GM21825 (cell line): Measurements from ENCODE around the gene PTPN18.

Experiments
- ATAC-seq: cut with Tn5 transposase; IDR thresholded peaks from one replicate; pipeline ENCODE4 v1.9.1; 2021; ENCODE audit warnings: mild to moderate bottlenecking, moderate library complexity; ENCODE audit not compliant: unreplicated experiment

Gene PTPN18

DNA sequence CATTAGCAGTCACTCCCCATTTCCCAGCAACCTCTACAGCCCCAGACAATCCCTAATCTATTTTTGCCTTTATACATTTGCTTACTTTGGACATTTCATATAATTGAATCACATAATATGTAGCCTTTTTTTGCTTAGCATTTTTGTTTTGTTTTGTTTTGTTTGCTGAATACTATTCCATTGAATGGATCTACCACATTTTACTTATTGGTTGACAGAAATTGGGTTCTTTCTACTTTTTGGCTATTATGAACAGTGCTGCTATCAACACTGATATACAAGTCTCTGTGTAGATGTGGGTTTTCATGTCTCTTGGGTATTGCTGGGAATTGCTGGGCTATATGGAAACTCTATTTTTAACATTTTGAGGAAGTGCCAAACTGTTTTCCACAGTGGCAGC, 7.6 kb downstream of the PTPN18 start:
- no peak for ATAC-seq

DNA sequence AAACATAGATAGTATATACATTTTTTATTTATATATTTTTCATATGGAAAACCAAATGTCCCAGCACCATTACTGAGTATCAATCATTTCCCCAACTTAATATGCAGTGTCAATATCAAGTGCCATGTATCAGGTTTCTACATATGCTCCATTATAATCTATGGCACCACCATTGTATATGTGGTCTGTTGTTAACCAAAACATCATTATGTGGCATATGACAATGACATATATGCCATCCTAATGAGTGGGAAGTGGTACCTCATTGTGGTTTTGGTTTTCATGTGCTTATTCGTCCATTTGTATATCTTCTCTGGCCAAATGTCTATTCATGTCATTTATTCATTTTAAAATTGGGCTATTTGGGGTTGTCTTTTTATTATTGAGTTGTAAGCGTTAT, 9.2 kb downstream of the PTPN18 start:
- no peak for ATAC-seq

DNA sequence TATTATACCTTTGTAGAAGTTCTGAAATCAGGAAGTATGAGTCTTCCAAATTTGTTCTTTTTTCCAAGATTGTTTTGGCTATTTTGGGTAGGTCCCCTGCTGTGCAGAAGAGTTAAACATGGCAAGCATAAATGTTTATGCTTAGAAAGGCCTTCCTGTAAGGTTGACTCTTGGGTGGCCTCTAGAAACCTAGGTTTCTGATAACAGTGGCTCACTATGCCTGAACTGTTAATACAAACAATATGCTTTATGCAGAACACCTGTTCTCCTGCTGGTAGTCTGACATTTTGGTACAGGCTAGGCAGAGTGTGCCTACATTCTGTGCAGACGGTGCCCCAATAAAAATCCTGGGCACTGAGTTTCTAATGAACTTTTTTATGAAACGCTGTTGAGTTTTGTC, 10.1 kb downstream of the PTPN18 start:
- no peak for ATAC-seq

DNA sequence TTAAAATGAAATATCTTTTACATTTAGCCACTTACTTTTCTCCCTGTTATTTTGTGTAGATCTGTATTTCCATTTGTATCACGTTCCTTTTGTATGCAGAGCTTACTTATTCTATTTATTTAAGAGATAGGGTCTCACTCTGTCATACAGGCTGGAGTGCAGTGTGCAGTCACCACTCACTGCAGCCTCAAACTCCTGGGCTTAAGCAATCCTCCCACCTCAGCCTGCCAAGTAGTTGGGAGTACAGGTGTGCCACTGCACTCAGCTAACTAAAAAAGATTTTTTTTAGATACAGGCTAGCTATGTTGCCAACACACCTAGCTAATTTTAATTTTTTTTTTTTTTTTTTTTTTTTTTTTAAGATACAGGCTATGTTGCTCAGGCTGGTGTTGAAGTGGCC, 10.9 kb downstream of the PTPN18 start:
- ATAC-seq: no peak

DNA sequence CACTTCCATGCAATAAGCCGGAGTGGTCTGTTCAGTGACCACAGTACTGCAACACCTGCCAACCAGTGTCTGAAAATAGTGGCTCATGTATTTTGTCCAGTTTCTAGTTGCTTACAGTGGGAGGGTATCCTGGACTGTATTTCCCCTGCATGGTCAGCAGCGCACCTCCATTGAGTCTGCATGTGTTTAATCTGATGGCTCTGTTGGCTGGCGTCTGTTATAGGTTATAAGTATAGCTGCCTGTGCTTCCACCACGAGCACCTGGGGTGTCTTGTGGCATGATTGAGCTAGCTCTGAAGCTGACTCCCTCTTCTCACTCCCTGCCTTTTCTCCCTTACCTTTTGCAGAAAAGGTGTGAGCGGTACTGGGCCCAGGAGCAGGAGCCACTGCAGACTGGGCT, 12.9 kb downstream of the PTPN18 start:
- ATAC-seq: no peak

DNA sequence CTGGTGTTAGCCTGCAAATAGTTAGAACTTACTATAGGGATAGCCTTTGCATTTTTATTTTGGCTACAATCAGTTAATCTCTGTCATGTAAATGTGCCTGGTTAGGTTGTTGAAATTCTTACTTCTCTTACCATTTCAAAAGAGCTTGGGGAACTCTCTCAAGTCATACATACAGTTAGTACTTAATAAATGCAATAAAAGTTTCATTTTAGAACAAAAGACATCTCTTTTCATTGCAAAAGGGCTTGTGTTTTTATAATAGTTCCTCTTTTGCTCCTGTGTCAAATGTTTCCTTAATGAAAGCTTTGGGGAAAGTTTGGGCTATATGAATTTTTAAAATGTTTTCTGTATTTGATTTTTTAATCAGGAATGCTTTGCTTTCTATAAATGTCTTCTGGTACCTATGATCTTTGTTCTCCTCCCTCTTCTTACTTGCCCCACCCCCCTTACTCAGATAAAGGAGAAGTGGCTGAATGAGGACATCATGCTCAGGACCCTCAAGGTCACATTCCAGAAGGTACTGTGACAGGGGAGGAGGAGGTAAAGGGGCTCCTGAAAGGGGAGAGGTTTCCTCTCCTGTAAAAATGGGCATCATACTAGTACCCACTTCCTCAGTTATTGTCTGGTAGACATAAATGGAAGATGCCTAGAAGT, 13.6 kb downstream of the PTPN18 start:
- no peak for ATAC-seq

DNA sequence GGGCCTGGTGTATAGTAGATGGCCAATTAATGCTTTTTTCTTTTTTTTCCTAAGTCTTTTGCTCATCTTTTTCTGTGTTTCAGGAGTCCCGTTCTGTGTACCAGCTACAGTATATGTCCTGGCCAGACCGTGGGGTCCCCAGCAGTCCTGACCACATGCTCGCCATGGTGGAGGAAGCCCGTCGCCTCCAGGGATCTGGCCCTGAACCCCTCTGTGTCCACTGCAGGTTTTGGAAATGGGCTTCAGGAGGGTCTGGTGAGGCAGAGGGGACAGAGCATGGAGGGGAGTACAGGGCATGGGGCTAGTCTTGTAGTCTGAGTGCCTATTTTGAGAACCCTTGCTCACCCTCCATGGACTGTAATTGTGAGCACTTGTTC, 14.1 kb downstream of the PTPN18 start:
- no peak for ATAC-seq

DNA sequence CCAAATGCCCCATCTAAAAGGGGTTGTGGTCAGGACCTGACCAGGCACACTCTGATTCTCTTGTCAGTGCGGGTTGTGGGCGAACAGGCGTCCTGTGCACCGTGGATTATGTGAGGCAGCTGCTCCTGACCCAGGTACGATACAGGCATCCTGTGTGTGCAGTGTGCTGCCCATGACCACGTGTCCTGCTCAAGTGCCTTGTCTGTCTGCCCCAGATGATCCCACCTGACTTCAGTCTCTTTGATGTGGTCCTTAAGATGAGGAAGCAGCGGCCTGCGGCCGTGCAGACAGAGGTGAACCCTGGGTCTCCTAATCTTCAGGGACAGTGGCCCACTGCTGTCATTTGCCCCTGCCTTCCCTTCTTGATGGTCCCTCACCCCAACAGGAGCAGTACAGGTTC, 14.6 kb downstream of the PTPN18 start:
- no peak for ATAC-seq

DNA sequence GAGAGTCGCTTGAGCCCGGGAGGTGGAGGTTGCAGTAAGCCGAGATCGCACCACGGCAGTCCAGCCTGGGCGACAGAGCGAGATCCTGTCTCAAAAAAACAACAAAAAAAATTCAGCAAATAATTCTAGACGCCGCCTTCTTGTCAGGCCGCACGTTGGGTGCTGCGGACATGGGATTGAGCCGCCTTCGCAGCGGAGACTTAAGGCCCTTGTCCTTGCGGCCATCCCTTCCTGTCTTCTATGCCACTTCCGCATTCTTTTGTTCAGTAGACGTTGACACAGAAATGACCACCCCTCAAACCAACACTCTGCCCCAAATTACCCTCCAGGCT, 15.8 kb downstream of the PTPN18 start:
- ATAC-seq: peak; percentile 26

DNA sequence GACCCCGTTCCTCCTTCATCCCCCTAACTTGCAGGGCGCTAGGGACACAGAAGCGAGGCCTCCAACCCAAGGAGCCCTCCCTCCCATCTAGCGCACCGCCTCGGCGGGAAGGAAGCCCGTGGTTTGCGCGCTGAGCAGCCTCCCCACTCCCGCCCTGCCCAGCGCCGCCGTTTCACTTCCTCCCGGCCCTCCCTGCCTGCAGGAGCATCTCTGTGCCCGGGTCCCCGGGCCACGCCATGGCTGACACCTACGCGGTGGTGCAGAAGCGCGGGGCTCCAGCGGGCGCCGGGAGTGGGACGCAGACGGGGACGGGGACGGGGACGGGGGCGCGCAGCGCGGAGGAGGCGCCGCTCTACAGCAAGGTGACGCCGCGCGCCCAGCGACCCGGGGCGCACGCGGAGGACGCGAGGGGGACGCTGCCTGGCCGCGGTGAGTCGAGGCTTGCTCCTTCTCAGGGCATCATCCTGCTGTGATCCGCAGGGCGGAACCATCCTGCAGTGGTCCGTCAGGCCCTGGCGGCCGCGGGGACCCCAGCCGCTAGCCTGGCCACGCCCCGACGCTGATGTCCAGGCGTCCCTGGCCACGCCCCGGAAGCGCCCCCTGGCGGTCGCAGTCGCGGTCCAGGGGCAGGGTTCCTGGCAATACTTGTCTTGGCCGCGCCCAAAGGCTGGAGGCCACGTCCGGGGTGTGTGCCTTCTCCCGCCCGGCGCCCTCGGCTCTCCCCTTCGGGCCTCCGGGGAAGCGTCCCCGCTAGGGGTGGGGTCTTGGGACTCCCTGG, 16.4 kb downstream of the PTPN18 start:
- ATAC-seq: peak; percentile 68

DNA sequence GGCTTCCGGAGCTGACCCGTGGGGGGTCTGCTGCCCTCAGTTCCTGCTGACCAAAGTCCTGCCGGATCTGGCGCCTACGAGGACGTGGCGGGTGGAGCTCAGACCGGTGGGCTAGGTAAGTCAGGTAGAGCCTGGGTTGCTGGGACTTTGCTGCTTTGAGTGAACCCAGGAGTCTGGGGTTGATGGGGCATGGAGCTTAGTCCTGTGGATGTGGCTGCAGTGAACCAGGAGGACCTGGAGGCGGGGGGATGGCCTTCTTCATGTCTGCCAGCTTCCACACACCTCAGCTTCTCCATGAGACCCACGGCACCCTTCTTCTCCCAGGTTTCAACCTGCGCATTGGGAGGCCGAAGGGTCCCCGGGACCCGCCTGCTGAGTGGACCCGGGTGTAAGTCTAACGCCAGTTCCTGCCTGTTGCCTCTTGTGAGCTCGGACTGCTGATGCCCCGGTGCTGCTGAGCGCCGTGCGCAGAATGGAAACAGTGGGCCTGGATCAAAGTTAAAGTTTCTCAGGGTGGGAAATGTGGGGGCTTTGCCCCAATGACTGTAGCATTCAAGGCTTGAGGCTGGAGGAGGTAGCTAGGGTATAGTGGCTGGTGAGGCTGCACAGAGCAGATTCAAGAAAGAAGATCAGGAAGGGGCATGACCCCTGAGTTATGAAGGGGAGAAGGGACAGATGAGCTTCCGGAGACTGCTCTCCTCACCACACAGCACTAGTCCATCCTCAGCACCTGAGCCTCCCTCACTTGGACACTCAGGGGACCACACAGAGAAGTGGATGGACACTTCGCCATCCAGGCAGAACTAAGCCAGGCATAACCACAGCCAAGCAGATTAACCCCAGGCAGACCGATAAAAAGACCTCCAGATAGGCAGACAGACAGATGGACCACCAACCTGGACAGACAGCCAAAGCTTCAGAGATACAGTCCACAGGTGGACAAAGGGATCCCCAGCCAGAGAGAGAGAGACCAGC, 17.3 kb downstream of the PTPN18 start:
- no peak for ATAC-seq

DNA sequence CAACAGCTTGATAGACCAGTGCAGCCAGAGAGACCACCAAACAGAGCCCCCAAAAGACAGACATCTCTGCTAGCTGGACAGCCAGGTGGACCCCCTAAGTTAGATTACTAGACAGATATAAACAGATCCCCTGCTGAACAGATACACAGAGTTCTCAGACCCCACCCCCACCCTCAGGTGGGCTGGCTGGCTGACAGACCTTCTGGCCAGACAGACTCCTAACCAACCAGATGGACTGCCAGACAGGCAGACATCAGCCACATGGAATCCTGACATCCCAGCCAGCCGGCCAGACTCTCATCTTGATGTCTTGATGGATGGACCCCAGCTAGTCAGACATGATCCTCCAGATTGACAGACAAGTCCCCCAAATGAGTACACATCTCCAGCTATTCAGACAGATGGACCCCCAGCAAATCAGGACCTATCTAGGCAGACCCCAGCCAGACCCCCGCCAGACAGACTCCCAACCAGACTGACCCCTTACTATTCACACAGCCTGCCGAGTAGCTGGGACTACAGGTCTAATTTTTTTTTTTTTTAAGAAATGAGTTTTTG, 18.0 kb downstream of the PTPN18 start:
- no peak for ATAC-seq

DNA sequence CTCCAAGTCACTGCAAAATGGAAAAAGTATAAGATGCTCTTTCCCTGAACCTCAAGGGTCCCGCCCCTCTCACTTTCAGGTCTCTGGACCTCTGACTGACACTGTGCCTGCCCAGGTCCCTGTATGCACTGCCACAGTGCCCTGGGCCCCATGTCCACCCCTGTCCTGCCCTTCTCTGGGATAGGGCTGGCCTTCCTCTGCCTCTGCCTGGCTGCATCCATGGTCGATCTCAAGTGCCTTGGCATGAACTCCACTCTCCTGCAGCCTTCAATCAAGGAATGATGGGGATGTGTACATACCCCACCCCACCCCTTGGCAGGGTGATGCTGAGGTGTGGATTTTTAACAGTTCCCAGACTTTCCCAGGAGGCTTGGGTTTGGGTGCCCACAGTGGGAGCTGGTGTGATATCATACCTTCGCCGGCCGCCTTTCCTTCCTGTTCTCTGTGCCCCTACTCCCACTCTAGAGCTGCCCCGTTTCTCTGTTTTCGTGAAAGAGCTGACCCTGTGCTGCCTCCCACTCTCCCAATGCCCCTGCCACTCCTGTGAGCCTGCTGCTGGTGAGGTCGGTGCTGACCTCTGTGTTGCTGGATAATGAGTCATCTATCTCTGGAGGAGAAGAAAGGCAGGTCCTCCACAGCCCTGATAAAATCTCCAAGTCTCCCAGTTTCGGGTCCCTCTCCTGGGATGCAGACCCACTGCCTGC, 18.9 kb downstream of the PTPN18 start:
- no peak for ATAC-seq

DNA sequence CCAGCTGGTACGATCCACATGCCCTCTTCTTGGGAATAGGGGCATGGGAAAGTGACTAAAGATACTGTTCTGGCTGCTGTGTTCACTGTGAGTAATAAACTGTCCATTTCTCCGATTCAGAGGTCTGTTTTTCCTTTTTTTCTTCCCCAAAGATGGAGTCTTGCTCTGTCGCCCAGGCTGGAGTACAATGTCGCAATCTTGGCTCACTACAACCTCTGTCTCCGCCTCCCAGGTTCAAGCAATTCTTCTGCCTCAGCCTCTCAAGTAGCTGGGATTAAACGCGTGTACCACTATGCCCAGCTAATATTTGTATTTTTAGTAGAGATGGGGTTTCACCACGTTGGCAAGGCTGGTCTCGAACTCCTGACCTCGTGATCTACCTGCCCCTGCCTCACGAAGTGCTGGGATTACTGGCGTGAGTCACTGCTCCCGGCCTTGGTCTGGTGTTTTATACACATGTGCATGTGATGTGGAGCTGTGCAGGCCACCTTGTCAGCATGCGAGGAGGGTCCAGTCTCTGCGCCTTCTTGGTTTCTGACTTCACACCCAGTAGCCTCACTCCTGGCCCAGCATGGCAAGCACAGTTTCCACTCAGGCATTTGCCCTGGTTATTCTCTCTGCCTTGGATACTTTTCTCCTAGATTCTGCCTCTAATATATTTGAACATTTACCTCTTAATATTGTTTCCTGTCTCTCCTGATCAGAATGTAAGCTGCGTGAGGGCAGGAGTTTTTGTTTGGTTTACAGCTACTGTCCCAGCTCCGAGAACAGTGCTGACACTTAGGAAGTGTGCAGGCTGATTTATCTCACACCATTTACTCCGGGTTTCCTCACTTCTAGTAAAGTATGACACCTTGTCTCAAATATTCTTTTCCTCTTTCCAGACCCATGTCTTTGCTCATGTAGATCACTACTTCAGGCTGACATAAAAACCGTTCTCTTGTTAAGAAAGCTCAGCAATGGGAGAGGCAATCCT, 19.7 kb downstream of the PTPN18 start:
- ATAC-seq: no peak

DNA sequence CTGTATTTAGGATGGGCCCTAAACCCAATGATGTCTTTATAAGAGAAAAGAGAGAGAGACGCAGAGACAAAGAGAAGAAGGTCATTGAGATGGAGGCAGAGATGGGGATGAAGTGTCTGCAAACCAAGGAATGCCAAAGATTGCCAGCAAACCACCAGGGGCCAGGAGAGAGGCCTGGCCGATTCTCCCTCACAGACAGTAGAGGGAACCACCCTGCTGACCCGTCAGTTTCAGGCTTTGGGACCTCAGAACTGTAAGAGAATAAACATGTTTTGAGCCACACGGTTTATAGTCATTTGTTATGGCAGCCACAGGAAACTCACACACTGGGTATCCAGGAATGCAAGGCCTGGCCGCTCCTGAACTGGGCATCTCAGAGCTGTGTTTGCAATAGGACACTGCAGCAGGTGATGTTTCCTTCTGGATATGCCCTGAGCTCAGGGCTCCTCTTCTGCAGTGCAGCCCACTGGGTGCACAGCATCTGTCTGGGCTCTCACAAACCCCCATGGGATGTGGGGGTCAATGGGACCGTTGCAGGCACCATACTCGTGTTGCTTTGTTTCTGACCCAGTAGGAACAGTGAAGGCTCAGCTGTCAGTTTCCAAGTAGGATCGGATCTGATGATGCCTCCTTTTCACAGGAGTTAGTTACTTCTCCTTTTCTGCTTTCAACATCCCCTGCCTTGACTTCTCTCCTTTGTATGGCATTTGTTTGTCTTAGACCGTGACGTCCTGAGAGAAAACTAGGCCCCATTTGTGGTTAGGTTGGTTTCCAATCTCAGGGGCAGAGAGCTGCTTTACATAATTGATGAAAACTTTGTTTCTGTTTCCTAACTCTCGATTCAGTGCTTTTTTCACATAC, 20.8 kb downstream of the PTPN18 start:
- peak; percentile 54 for ATAC-seq

DNA sequence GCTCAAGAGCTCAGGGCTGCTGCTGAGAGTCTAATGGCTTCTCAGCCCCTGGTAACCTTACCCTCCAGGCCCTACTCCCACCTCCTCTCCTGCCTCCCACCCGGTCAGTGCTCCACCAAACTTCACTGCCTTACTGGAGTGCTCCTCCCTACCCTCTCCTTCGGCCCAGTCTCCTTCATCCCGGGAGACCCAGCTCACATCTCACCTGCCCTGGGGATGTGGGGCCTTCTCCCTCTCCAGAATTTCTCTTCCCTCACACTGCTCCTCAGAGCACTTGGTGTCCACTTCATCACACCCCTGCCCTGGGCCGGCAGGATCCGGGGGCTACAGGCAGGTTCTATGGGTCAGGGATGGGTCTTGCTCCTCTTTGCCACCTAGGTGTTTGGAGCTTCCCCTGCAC, 21.6 kb downstream of the PTPN18 start:
- ATAC-seq: no peak

DNA sequence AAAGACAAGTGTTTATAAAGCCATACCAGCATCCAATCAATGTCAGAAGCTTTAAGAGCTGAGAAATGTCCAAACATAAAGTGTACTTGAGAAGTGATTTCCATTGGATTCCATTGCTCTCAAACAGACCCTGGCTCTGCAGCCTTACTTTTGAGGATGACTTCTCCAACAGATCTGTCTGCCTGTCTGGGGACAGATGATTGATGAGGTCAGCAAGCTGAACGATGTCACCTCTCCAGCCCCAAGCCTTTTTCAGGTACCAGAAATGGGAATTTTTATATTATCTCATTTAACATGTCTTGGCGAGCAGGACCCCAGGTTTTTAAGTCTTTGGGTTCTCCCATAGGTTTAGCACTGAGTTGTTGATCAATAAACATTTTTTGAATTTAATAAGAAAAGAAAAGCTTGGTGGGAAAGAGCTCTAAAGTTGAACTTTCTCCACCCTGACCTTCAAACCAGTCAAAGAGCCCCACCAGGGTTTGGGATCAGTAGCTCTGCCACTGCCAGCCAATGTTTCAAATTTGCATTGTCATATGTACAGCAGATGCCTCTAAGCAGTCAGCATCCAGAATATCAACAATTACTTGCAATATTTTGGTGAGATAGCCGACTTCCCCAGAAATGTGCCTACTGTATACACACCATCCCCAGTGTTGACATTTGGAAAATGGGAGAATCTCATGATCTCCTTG, 22.5 kb downstream of the PTPN18 start:
- ATAC-seq: no peak

DNA sequence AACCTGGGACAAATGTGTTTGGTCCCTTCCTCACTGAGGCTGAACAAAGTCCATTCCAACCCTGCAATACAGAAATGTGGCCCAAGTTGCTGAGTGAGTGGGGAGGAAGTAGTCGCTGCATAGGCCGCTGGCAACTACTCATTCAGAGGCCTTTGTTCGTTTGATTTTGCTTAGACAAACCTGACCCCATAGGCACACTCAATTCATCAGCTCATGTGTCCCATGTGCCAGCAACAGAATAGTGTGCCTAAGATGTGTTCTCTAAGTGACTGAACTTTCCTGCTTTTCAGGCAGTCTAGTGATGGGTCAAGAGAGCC, 23.0 kb downstream of the PTPN18 start:
- no peak for ATAC-seq
